HG03442 (cell line): Measurements from ENCODE around the gene COL19A1.
A peak's percentile ranks its signal among the peaks of the same experiment; 100 is the strongest.
"Not testable (repeated sequence)": the region's sequence is repeated elsewhere in the genome, so short reads cannot be mapped to it uniquely, and the experiment has no call there.

ENCODE experiments used
- ATAC-seq: cut with Tn5 transposase; IDR thresholded peaks from one replicate; pipeline ENCODE4 v1.9.1; 2021; ENCODE audit warnings: mild to moderate bottlenecking, moderate library complexity; ENCODE audit not compliant: unreplicated experiment

COL19A1 gene

DNA sequence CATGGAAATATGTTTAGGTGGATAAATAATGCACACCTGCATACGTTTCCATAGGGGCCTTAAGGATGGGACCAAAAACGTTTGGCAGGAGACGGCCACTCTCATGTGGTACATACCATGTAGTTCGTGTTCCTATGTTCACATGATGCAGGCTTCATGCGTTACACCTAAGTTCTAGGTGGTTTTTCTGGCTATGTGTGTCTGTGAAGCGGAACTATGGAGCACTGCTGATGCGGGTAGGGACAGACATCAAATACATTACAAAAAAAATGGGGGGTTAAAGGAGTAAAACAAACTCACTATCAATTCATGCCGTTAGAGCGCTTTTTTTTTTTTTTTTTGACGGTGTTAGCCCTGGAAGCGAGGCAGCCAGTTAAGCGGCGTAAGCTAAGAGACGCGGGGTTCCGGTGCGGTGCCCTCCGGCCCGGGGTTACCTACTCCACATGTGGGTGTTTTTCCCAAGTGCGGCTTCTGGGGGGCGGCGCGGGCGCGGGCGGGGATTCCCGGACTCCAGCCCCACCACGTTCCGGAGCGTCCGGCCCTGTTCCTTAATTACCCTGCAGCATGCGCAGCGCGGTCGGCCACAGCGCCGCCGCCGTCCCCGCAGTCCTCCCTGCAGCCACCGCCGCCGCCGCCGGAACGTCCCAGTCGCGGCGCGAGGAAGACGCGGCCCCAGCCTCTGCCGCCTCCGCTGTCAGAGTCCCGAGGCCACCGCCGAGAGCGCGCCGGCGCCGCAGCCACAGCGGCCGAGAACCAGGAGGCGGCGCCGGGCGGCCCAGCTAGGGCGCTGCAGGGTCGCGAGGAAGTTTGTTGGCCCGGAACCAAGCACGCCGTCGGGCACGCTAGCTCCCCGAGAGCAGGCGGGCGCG lies 648 bp downstream of the COL19A1 start:
- ATAC-seq, result peak; percentile 65

DNA sequence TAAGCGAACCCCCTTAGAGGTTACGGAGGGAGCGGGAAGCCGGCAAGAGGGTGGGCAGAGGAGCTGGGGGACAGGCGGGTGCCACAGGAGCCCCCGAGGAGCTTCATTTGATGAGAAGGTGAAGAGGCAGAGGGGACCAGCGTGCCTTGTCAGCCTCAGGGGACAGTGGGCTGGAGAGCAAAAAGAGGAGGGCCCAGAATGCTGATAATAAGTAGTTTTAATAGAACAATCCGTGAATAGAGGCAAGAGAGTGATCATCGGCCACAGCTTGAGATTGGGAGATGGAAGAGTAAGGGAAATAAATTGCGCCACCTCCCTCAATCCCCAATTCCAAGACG lies 1.3 kb downstream of the COL19A1 start:
- no peak for ATAC-seq

DNA sequence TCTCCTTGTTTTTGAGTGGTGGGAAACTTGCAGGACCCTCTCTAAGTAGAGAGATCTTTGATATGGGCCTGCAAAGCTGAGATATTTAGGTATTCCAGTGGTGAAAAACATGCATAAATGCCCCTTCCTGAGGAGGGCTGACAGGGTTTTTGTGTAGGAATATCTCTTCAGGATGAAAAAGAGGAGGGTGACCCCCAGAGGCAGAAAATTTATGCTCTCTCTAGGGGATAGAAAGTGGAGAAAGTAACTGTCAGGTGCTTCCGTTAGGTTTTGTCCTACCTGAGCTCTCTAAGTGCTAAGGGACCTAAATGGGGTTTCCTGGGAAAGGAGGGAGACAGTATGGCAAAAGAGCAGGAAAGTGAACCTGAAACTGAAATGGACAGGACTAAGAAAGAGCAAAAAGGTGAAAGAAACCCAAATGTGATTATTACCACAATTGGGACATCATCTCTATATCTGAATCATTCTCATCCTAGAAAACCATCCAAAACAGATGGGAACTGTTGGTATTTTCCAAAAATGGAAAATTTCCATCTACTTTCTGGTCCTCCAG lies 2.0 kb downstream of the COL19A1 start:
- no peak for ATAC-seq

DNA sequence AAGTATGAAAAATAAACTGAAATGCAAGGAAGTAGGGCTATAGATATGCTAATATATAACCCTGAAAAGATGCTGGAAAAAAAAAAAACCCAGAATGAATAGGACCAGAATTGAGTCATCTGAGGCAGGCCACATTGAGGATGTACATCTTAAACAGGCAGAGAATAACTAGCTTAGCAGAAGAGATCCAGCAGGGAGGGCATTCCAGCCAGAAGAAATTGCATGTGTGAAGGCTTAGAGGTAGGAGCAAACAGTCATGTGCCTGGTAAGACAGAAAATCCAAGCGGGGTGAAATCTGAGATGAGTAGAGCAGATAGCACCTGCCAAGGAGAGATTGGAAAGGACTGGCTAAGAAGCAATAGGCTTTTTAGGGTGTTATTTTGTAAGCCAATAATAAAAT lies 2.6 kb downstream of the COL19A1 start:
- ATAC-seq, result no peak

DNA sequence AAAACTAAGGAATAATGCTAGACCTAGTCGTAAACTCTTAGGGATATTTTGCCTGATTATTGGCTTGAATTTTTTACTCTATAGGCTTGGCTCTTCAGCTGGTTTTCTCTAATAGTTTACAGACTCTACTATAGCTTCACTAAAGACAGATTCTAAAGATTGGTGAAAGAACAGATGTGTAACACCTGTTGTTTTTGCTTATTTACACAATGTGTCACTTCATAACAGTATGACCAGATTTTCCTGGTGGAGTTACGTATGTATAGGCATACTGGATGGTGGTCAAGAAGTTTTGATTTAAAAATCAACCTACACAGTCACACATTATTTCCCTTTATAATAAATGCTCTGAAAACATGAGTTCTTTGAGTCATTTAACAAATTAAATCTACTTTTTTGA lies 4.8 kb downstream of the COL19A1 start:
- no peak for ATAC-seq

DNA sequence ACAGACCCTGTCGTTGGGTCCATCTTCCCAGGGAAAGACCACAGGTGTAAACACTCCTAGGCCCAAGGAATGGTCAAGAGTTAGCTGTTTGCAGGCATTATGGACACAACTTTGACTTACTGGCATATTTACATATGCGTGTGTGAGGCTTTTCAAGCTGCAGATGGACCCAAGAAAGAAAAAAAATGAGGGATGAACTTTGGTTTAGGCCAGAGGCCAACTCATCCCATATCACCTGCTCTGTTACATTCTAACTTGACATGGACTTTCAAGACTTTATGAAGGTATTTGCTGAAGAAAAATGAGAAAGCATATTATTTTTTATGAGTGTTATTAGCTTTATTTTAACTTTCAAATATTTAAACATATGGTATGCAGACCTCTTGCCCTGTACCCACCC lies 6.9 kb downstream of the COL19A1 start:
- no peak for ATAC-seq

DNA sequence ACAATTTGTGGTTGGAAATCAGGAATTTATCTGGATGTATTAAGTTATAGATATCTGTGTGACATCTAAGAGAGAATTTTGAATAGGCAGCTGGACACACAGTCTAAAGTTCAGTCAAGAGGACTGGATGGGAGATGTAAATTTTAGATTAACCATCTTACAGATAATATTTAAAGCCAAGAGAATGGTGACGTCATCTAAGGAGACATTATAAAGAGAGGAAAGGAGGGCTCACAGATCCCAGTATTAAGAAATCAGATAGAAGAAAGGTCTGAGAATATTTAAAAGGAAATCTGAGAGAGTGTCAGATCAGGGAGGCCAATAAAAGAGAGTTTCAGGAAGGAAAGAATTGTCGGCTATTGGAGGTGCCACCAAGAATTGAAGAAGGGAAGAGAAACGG lies 9.4 kb downstream of the COL19A1 start:
- no peak for ATAC-seq

DNA sequence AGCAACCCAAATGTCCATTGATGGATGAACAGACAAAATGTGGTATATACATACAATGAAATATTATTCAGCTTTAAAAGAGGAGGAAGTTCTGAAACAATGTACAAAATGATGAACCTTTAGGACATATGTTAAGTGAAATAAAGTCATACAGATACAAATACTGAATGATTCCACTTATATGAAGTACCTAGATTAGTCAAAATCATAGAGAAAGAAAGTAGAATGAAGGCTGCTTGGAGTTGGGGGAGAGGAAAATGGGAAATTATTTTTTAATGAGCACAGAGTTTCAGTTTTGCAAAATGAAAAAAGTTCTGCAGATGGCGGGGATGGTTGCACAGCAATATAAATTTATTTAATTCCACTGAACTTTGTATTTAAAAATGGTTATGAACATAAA lies 12.4 kb downstream of the COL19A1 start:
- no peak for ATAC-seq

DNA sequence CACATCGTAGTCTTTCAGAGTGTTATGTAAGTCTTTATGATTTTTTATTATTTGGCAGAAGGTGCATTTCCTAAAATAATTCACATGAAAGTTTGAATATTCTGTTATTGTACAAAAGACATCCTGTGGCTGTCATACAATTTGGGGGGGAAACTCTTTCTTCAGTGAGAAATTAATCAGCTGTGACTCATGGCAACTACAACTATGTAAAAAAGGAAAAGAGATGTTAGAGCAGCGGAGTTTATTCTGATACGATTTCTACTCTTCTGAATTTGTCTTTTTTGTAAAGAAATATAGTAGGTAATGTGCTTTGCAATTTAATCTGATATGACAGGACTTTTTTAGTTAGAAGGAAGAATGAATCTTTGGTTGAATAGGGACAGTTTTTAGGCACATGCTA lies 14.2 kb downstream of the COL19A1 start:
- ATAC-seq, result peak; percentile 25

DNA sequence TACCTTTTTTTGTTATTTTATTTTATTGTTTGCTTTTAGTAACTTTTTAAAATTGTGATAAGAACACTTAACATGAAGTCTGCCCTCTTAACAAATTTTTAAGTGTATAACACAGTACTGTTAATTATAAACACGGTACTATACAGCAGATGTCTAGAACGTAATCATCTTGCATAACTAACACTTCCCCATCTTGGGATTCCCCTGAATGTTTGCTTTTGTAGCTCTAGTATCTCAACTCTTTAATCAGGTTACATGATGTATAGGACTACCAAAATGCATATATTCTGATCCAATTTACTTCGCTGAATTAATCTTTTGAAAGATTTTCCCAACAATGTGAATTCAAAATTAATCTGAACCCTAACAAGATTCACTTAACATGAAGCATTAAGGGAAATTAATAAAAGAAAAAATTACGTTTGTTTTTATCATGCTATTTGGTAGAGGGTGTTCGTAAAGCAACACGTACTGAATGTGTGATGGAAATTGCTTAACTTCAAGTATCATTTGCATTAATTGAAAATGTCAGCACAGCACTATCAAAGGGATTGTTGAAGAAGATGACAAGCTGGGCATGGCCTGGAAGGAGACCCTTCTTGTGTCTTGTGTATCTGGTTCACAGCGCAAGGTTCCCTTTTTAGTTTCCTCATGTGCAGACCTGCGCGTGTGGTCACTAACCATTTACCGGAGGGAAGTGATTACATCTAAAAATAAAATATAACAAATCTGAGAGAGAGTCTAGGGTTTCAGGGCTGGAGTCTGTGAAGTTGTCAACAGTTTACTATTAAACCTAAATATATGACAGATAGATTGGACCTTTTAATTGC lies 15.2 kb downstream of the COL19A1 start:
- peak; percentile 78 for ATAC-seq

DNA sequence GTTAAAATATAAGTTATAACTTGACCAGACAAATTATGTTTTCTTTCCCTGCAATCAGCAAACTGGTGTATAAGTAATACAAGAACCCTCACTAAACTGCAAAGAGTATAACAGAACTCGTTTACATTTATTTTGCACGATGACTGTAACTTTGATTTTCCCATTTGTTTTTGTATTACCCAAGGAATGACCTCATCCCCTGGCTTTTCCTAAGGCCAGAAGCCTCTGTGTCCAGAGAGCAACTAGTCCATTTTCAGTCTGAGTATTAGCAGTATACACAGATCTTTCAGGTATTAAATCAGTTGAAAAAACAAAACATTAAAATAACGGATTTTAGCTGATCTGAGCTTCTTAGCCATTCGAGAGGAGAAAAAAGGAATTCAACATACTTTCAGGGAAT lies 17.2 kb downstream of the COL19A1 start:
- no peak for ATAC-seq

DNA sequence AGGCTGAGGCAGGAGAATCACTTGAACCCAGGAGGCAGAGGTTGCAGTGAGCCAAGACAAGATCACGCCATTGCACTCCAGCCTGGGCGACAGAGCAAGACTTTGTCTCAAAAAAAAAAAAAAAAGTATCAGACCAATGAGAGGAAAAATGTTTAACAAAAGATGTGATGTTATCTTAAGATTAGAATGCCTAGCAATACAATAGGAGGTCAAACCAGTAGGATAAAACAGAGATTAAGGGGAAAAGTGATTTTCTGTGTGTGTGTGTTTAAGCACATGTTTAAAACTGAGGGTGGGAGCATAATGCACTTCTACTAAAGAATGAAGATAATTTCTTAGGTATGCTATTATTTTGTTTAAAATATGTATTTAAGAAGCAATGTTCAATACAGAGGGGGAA lies 17.9 kb downstream of the COL19A1 start:
- ATAC-seq, result no peak

DNA sequence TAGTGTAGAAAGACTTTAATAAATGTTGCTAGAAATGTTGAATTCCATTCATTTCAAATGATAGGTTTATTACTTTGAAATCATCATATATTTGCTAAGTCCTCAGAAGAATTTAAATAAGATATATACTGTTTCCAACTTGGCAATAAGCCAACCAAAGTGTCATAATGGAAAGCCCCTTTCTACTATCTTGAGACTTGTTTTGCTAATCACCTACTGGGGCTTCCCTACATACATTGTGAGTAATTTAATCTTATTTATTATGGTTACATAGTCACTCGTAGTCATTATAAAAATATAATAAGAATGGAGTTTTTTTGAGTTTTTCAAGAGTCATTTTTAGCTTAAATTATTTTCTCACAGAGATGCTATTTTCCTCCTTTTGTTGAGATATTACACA lies 20.7 kb downstream of the COL19A1 start:
- ATAC-seq, result no peak

DNA sequence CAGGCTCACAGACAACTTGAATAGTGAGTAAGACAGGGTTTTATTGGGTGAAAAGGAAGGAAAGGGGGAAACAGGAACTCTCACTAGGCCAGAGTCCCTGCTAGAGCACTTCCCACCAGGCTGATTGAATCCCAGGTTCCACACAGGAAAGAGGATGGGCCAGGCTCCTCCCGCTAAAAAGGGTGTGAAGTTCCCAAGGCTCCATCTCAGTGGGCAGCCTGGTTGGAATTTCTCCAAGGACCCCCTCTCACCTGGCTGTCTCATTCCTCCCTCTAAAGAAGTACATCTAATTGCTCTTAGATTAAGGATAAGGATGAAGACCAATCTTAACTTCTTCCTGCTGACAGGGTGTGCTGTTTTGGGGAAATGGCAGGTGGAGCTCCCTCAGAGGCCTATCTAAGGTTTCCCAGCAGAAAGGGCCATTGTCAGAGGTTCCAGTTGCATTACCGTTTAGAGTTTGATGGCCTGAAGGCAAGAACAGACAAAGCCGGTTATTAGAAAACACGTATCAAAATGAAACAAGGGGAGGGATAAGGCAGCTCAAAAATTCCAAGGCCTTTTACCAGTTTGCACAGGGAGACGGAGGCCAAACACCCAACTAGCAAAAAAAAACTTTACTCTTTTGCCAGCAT lies 21.5 kb downstream of the COL19A1 start:
- no peak for ATAC-seq

DNA sequence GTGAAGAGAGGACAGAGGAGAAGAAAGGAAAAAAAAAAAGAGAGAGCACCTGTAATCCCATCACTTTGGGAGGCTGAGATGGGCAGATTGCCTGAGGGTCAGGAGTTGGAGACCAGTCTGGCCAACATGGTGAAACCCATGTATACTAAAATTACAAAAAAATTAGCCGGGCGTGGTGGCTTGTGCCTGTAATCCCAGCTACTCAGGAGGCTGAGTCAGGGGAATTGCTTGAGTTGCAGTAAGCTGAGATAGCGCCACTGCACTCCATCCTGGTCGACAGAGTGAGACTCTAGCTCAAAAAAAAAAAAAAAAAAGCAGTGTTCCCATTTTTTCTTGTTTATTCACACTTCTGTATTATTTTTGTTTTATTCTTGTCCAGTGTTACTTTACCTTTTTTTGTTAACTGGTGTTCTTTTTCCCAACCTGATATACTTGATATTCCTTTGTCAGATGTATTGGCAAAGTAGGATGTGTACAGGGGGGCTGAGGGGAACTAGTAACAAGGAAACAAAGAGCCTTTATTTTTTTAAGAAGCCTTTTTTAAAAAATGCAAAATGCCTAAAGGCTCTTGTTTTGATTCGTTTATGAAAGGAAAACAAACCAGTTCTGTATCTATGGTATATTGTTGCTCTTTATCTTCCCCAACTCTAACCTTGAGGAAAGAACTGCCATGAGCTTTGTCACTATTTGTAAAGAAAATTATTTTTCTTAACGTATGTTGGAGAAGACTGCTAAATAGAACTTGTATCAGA lies 22.3 kb downstream of the COL19A1 start:
- ATAC-seq, result no peak

DNA sequence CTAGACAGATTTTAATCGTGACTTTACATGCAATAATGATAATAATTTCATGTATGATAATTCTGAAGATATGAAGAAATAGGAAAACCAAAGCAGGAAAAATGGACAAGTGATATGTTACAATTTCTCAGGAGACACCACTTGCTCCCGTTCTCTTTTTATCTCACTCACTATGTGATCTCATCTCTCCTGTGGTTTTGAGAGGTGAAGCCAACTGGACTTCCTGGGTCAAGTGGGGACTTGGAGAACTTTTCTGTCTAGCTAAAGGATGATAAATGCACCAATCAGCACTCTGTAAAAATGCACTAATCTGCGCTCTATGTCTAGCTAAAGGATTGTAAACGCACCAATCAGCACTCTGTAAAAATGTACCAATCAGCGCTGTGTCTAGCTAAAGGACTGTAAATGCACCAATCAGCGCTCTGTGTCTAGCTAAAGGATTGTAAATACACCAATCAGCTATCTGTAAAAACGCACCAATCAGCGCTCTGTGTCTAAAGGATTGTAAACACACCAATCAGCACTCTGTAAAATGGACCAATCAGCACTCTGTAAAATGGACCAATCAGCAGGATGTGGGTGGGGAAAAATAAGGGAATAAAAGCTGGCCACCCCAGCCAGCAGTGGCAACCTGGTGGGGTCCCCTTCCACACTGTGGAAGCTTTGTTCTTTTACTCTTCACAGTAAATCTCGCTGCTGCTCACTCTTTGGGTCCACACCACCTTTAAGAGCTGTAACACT lies 23.0 kb downstream of the COL19A1 start:
- not testable (repeated sequence) for ATAC-seq

DNA sequence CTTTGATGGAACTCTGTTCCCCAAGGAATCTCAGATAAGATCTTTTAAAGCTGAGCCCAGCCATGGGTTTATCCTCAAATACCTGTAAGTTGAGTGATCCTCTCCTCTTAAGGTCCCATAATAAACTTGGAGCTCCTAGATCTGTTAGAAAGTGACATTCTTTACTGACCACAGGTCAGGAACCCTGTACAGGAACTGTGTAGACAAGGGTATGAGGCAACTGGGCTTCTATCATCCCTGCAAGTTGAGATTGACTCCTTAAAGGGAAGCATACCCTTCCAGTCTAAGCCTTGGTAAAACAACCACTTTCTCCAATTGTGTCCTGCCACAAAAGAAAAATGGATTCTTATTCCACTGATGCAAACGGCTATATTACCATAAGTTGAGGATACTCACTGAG lies 26.2 kb downstream of the COL19A1 start:
- ATAC-seq, result not testable (repeated sequence)

DNA sequence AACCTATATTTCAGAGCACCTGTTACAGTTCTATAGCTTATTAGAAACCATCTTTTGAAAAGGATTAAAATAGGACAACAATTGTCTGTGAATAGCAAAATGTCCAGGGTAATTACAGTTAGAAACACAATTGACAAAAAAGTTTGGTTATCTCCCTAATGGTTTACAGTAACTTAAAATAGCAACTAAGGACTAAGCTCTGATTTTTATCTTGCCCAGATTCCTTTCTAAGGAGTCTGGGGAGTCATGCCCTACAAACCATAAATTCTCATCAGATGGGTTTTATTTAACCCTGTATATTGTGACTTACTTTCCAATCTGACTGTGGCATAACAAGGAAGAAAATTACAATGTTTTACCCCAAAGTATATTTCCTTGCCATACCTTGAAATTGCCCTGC lies 26.9 kb downstream of the COL19A1 start:
- ATAC-seq, result not testable (repeated sequence)

DNA sequence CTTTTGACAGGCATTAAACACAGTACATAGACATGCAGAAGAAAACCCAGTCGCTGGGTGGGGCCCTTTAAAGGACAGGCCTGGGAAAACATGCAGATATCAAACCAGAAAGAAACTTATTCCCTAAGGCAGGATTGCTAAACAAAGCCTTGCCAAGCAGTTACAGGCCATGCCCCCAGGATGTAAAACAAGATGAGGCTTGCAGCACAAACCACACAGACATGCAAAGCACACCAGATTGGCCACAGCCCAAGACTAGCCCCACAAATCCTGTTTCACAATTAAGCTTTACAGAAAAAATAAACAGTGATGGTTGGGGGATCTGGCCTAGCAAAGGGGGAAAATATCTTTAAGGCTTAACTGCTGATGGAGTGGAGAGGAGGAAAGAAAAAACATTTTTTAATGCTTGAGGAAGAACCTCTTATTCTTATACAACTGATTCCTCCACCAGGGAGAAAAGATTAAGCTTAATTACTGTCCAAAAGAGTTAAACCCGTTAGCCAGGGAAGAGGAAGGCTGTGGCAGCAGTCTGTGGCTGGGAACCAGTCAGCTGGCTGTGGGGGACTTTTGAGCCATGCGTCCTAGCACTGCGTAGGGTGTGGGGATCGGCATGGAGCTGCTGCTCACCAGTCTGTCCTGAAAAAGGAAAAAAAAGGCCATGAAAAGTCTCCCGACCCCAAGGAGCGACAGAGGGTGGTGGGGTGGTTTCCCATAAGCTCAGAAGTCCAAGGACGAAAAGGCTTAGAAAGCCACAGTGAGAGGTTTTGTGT lies 28.4 kb downstream of the COL19A1 start:
- ATAC-seq, result peak; percentile 79
